Esophagus muscularis mucosa (tissue), 4 donors: ENCODE data around the gene MINDY1.

ENCODE experiments used
- CTCF ChIP-seq, 3 experiments: fragments of 200-600 bp in 2 of 3; fragments of 450-650 bp in 1 of 3; sonication (generic) in 2 of 3; IDR thresholded peaks; one replicate each; pipeline ENCODE4 v1.5.1; 2017 to 2019; ENCODE audit warnings: antibody characterized with exemption in 3 of 3, mild to moderate bottlenecking in 2 of 3, moderate library complexity in 1 of 3
- EP300 ChIP-seq: sonication (generic); formaldehyde crosslinking; IDR thresholded peaks from one replicate; pipeline ENCODE4 v1.6.1; 2017; ENCODE audit warnings: antibody characterized with exemption
- POLR2A ChIP-seq: fragments of 450-650 bp; IDR thresholded peaks from one replicate; pipeline ENCODE4 v1.6.1; 2017; ENCODE audit warnings: antibody characterized with exemption, moderate library complexity, mild to moderate bottlenecking, low read depth
- POLR2AphosphoS5 ChIP-seq, 2 donors: sonication (generic); formaldehyde crosslinking; IDR thresholded peaks; one replicate each; pipeline ENCODE4 v1.6.1; 2017; ENCODE audit warnings: antibody characterized with exemption in 2 of 2

GRCh38 chr1:151012684-151013471 lies 6.2 kb upstream of the MINDY1 start:
- TF ChIP-seq POLR2A: no peak
- TF ChIP-seq POLR2AphosphoS5 (IDR thresholded peaks at IDR 0.05): no peak
- no peak for TF ChIP-seq CTCF (IDR thresholded peaks at IDR 0.05)
- TF ChIP-seq EP300: no peak
